ENCODE data around the gene CAPN7.
A peak's percentile ranks its signal among the peaks of the same experiment; 100 is the strongest.

CAPN7 gene

DNA sequence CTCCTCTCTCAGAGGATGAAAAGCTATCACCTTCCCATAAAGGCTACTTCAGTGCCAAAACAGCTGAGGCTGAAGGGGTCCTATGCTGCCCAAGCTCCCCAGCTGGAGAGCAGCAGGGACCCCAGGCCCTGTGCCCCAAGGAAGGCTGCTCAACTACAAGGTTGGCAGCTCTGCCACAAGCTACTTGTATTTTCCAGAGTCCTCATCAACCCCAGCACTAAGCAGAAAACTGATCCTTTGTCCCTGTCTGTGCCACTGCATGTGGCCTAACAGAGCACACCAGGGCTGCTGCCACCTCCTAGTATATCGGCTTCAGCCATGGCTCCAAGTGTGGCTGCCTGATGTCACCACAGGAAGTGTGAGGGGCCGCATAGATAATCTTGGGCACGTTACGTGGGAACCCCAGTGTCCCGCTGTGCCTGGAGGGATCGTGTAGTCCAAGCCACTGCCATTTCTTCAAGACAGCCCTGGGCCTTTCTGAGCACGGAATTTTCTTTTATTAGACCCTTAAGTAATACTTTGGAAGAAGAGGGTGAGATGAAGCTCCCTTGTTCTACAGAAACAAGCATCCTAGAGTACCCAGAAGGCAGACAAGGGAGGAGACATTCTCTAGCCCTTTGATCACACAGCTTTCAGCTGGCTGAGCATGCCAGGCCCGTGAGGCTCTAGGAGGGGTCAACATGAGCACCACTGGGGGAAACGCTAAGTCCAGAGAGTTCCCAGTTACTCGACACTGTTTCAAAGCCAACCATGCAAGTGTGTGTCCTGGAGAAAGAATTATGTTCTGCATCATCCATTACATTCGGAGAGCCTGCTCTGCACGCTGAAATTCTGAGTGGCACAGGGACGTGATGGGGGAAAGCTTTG lies 60.7 kb downstream of the CAPN7 start:
- FAIRE-seq (no peak), DNase-seq (ENCODE audit: insufficient read length, low spot score) (no peak)
- TF ChIP-seq, protein P1, sequence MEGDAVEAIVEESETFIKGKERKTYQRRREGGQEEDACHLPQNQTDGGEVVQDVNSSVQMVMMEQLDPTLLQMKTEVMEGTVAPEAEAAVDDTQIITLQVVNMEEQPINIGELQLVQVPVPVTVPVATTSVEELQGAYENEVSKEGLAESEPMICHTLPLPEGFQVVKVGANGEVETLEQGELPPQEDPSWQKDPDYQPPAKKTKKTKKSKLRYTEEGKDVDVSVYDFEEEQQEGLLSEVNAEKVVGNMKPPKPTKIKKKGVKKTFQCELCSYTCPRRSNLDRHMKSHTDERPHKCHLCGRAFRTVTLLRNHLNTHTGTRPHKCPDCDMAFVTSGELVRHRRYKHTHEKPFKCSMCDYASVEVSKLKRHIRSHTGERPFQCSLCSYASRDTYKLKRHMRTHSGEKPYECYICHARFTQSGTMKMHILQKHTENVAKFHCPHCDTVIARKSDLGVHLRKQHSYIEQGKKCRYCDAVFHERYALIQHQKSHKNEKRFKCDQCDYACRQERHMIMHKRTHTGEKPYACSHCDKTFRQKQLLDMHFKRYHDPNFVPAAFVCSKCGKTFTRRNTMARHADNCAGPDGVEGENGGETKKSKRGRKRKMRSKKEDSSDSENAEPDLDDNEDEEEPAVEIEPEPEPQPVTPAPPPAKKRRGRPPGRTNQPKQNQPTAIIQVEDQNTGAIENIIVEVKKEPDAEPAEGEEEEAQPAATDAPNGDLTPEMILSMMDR (IDR thresholded peaks at IDR 0.05; ENCODE audit: insufficient read depth, missing control alignments), result no peak

DNA sequence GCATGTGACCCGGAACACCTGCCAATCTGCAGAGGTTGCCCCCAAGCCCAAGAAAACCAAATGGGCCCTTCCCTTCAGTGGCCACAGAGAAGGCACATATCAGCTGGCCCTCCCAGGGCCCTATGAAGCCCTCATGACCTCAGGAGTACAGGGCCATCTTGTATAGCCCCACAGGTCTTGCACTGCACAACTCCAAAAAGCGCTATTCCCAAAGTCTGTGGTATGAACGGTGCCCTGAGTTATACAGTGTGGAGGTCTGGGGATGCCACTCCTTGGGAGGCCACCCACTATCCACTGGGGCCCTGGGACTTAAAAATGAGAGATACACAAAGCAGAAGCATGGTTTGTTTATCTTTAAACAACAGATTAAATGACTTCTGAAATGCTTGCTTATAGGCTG lies 61.5 kb downstream of the CAPN7 start:
- DNase-seq (ENCODE audit: insufficient read length, low spot score), result no peak
- TF ChIP-seq, protein P1 (IDR thresholded peaks at IDR 0.05; ENCODE audit: insufficient read depth, missing control alignments), result no peak
- FAIRE-seq, result no peak

DNA sequence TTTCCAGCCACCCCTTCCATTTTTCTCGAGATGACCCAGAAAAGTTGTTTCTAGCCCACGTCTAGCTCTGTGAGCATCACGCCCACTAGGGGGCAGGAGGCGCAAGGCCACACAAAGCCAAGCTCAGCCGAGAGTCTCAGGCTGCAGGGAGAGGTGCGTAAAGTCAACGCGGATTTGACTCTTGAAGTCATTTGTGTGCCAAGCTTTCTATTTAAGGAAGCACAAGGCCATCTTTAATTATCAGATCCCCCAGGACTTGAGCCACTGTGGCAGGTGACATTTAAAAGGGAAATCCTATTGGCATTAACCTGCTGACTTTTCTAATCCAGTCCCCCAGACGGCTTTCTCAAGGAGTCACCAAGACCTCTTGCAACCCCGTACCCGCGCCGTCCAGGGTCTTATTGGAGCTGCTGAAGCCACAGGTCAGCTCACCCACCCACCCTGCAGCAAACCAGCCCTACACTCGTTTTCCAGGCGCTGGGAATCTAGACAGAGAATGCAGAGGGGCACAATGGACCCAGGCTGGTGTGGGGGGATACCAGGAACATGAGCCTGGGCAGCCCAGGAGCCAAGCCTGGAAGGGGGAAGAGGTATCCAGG lies 62.1 kb downstream of the CAPN7 start:
- FAIRE-seq (no peak), DNase-seq (ENCODE audit: insufficient read length, low spot score) (peak; percentile 67)
- TF ChIP-seq, protein P1 (IDR thresholded peaks at IDR 0.05; ENCODE audit: insufficient read depth, missing control alignments), result peak; percentile 99

DNA sequence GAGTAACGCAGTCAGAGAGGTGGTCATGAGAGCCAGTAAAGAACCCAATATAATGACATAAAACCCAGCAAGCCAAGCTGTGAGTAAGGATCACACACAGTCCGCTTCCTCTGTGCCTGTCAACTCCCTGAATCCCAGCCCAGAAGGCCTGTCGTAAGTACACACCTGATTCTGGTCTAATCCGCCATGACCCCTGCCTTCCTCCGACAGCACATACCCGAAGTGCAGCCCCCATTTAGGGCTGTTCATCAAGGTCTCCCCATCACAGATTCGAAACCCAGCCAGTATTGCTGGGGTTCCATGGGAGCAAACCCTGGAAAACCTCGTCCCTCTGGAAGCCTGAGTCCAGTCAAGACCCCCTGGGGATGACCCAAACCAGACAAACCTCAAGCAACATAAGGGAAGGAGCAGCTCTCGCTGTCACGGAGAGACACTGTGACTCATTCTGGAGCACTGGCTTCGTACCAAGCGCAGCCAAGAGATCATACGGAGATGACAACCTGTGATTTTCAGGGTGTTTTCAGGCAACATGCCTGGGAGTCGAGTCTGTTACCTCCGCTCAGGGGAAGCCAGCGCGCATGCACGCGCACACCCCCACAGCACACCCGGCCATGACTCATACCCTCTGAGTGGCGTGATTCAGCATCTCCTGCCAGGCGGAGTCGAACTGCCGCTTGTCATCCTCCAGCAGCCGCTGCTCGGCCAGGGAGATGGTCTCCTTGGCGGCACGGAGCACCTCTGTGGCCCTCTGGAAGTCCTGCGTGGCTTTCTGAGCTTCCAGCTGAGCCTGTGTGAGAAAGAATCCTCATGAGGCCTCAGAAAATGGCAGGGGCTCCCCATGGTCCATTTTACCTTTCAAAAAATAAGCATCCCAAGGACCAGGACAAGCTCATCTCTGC lies 63.3 kb downstream of the CAPN7 start:
- FAIRE-seq, result no peak
- no peak for DNase-seq (ENCODE audit: insufficient read length, low spot score)
- TF ChIP-seq, protein P1 (IDR thresholded peaks at IDR 0.05; ENCODE audit: insufficient read depth, missing control alignments), result no peak

DNA sequence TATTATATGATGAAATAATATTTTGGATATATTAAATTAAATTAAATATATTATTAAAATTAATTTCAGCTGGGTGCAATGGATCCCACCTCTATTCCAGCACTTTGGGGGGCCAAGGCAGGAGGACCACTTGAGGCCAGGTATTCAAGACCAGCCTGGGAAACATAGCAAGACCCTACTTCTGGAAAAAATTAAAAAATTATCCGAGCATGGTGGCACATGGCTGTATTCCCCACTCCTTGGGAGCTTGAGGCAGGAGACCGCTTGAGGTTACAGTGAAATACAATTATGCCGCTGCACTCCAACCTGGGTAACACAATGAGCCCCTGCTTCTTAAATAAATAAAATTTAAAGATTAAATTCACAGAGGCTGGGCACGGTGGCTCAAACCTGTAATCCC lies 65.0 kb downstream of the CAPN7 start:
- DNase-seq (ENCODE audit: insufficient read length, low spot score) (no peak), FAIRE-seq (no peak)
- TF ChIP-seq, protein P1 (IDR thresholded peaks at IDR 0.05; ENCODE audit: insufficient read depth, missing control alignments), result no peak

DNA sequence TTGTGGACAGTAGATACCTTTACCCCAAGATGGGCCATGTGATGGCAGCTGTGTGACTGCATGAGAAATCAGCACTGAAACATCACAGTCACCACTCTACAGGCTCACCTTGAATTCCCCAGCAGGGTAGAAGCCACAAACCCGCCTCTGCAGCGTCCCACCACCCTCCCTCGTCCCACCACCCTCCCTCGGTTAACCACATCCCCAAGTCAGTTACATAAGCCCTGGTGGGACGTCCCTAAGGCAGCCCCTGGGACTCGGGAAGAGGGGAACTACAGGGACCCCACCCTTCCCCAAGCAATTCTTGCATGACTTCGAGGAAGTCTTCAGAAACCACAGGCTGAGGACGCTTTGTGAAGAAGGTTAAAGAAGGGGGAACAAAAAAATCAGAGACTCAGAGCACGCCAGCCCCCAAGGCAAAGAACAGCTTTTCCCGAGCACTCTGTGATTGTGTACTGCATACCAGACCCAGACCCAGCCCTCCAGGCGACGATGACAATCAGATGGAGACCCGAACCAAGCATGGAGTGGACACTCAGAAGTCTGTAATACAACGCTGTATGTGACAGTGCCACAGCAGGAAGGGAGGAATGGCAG lies 65.8 kb downstream of the CAPN7 start:
- no peak for FAIRE-seq
- DNase-seq (ENCODE audit: insufficient read length, low spot score), result no peak
- TF ChIP-seq, protein P1 (IDR thresholded peaks at IDR 0.05; ENCODE audit: insufficient read depth, missing control alignments), result no peak

Data from D721Med (cell line).